ENCODE measurements around the gene SSBP3.
A peak's percentile ranks its signal among the peaks of the same experiment; 100 is the strongest.
"Not testable (repeated sequence)": the region's sequence is repeated elsewhere in the genome, so short reads cannot be mapped to it uniquely, and the experiment has no call there.

Gene SSBP3

GRCh38 chr1:54406339-54407153 is at the start of gene SSBP3:
TSS of gene SSBP3 (minus strand) at chr1:54406394.
- DNase-seq, result peak; percentile 60

GRCh38 chr1:54453509-54453908 is 47.3 kb upstream of the SSBP3 start:
- DNase-seq, result no peak

GRCh38 chr1:54453022-54453421 is 46.8 kb upstream of the SSBP3 start:
- DNase-seq, result no peak

DNA sequence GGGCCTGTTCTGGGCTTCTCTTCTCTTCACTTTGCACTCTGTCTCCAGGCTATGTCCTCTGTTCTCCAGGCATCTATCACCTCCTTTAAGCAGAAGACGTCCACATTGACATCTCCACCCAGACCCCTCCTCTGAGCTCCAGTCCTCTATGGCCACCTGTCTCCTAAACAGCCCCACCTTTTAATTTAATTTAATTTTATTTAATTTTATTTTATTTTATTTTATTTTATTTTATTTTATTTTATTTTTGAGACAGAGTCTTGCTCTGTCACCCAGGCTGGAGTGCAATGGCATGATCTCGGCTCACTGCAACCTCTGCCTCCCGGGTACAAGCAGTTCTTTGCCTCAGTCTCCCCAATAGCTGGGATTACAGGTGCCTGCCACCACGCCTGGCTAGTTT is 43.2 kb upstream of the SSBP3 start:
- DNase-seq, result not testable (repeated sequence)

GRCh38 chr1:54448801-54449200 is 42.6 kb upstream of the SSBP3 start:
- DNase-seq, result not testable (repeated sequence)

DNA sequence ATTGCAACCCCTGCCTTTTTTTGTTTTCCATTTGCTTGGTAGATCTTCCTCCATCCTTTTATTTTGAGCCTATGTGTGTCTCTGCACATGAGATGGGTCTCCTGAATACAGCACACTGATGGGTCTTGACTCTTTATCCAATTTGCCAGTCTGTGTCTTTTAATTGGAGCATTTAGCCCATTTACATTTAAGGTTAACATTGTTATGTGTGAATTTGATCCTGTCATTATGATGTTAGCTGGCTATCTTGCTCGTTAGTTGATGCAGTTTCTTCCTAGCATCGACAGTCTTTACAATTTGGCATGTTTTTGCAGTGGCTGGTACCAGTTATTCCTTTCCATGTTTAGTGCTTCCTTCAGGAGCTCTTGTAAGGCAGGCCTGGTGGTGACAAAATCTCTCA is 40.9 kb upstream of the SSBP3 start:
- DNase-seq, result not testable (repeated sequence)

DNA sequence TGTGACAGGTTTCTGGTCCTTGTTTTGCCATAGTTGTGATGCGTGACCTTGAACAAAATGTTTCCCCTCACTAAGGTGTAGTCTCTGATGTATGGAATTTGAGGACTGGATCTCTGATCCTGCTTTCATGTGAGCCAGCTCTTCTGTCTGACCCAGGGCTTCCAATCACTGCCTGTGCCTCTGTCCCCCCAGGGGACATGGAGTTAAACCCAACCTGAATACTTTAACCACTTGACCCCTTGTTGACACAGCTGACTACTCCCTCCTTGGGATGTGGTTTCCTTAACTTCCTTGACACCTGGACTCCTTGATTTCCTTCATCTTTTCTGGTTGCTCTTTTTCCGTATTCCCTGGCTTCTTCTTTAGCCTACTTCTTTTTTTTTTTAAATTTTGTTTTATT is 36.0 kb upstream of the SSBP3 start:
- no peak for DNase-seq

GRCh38 chr1:54439550-54440223 is 33.5 kb upstream of the SSBP3 start:
- no peak for DNase-seq

DNA sequence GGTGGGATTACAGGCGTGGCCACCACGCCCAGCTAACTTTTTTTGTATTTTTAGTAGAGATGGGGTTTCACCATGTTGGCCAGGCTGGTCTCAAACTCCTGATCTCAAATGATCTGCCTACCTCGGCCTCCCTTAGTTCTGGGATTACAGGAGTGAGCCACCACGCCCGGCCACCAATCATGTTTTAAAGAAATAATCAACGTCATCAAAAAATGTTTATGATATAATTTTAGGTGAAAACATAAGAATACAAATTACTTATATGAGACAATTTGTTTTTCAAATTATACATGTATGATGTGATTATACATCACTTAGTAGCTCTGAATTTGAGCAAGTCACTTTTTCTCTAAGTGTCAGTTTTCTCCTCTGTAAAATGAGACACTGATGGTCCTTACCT is 31.6 kb upstream of the SSBP3 start:
- DNase-seq, result no peak

DNA sequence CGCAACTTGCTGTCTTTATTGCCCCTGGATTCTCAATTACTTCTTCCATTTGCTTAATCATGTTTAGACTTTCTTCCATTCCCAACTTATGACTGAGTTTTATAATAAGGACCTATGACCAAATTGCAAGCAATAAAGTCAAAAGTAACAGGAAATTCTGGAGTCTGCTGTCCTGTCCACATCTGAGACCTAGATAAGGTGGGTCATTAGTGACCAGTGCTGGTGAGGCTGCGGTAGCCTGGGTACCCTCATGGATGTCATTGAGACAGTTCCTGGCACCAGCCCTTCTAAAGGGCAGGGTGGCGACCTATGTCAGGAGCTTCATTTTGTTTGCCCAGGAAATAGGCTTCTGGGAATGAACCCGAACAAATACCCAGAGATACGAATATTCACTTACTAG is 30.6 kb upstream of the SSBP3 start:
- no peak for DNase-seq

DNA sequence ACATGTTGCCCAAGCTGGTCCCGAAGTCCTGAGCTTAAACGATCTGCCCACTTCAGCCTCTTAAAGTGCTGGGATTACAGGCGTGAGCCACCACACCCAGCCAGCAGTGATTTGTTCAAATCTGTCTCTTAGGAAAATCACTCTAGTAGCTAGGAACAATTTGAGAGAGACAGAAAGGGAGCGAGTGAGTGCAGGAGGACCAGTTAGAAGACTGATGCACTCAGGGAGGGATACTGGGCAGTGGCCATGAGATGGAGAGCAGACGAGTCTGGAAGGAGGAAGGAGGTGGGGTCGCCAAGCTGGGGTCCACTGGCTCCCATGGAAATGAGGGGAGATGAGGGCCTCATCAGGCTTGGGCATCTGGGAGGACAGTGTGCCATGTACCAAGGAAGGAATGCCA is 23.6 kb upstream of the SSBP3 start:
- DNase-seq, result no peak

GRCh38 chr1:54428837-54429518 is 22.8 kb upstream of the SSBP3 start:
- DNase-seq, result no peak

DNA sequence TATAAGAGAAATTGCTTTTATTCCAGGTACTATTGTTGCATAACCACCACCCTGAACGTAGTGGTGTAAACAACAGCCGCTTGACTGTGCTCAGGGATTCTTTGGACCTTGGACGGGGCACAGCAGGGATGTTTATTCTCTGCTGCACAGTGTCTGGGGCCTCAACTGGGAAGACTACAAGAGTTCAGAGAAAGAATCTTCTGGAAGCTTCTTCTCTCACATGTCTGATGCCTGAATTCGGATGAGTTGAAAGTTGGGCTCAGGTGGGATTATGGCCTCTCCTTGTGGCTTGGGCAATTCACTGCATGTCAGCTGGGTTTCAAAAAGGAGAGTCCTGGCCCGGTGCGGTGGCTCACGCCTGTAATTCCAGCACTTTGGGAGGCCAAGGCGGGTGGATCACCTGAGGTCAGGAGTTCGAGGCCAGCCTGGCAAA is 19.0 kb upstream of the SSBP3 start:
- no peak for DNase-seq

DNA sequence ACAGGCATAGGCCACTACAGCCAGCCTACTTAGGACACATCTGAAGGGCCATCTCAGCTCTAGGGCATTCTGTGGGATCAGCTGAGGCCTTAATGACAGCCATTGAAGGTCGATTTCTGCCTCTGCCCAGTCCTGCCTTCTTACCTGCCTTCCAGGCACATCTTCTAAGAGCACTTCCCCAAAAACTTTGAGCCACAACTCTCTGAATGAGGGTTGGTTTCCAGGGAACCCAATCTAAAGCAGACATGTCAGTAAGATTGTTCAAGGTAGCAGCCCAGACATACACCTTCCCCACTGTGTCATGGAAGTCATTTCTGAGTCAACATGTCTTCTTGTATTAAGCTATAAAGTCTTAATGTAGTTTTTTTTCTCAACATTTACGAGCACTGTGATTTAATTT is 18.2 kb upstream of the SSBP3 start:
- no peak for DNase-seq

DNA sequence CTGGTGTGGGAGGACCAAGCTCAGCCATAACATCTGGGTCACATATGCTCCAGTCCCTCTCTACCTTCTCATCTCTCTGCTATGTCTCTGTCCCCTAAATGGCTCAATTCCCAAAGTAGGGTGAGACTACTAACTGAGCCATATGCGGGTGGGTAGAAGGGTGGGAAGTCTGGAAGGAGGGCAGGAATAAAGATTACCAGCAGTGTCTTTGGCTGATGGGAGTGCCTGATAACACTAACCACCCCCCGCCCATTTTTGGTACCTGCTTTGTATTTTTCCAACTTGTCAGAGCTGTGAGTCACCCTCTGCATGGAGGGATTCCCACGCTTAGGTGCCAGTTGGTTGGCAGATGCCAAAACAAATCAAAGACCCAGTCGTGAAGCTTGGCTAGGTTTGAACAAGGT is 14.9 kb upstream of the SSBP3 start:
- no peak for DNase-seq

DNA sequence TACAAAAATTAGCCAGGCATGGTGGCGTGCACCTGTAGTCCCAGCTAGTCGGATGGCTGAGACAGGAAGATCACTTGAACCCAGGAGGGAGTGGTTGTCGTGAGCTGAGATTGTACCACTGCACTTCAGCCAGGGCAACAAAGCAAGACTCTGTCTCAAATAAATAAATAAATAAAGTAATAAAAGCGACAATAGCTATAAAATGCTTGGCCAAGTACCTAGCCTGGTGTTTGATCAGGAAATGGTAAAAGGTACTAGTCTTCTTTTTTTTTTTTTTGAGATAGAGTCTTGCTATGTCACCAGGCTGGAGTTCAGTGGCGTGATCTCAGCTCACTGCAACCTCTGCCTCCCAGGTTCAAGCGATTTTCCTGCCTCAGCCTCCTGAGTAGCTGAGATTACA is 12.4 kb upstream of the SSBP3 start:
- not testable (repeated sequence) for DNase-seq

- no peak for DNase-seq
These were observed 10.9 kb upstream of the SSBP3 start for GRCh38 chr1:54417123-54417522.

DNA sequence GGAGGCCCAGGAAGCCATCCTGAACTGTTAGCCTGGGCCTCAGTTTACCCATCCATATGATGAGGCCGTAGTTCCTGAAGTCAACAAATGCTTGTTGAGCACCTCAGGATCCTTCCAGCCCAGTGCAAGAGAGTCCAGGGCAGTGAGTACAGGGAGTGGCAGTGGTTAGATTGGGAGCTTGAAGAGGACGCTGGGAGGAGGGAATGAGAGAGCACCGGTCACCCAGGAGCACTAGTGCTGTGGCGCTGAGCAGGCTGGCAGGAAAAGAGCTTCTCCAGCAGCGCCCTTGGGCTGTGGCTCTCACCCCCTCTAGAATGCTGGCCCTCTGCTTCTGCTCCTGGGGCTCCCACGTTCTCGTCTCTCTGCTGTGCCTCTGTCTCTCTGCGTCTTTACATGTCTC is 10.2 kb upstream of the SSBP3 start:
- no peak for DNase-seq

DNA sequence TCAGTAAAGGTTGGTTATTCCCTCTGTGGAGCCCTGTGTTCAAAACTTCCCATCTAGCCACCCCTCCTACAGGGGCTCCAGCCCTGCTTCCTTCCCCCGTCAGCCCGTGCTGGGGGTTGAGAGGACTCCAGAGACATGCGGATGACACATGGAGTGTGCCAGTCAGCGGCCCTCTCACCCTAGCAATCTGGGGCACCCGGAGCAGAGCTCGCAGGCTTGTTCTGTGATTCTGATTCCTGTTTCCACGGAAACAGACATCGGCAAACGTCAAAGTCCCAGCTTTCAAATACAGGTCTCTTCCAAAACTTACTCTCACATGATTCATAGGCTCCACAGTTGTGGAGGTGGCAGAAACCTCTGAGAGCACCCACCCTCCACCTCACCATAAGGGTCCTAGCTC is 9.8 kb upstream of the SSBP3 start:
- DNase-seq, result no peak

- DNase-seq, result no peak
These were observed 9.3 kb upstream of the SSBP3 start for GRCh38 chr1:54415533-54415932.

DNA sequence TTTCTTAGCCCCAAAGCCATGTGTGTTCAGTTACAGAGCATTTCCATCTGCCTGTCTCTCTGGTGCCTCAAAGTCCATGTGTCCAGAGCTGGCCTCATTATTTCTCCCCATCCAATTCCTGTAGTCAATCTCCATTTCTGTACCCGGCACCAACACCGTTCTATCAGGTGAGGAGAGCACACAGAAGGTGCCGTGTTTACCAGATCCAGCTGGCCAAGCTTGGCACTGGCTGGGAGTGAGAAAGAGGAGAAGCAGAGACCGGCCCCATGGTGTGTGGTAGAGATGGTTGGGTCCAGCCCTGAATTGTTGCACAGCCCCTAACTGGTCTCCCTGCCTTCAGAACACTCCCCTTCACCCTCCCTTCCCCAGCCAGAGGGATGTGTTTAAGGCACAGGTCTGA is 7.5 kb upstream of the SSBP3 start:
- DNase-seq, result no peak

- DNase-seq, result peak; percentile 50
These were observed 7.1 kb upstream of the SSBP3 start for GRCh38 chr1:54413295-54413694.

DNA sequence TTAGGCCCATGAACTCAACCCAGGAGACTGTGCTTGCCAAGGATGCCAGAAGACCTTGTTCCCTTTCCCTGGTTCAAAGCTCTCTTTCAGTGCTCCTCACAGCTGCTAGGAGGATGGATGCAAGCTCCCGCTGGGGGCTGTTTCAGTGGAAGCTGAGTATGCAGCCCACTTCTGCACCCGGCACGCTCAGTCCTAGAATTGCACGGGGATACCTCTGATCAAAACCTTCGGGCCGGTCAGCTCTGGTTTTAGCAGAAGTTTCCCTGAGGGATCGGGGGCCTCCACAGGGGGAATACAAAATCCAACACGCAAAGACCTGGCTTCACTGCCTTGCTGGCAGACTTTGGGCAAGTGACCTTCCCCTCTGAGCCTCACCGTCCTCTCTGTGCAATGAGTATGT is 4.2 kb upstream of the SSBP3 start:
- DNase-seq, result no peak

All from SHP77 treated with DMSO at 0.1 percent for 48 hours (cell line).